NB4 (cell line): ENCODE results near the gene RASSF4.

Experiments
- DNase-seq: peaks from one replicate; pipeline ENCODE4 v3.0.0; 2010; ENCODE audit warnings: low read depth
- H3K4me3 ChIP-seq: one replicate; pipeline ENCODE4 v1.5.1; 2011; ENCODE audit warnings: mild to moderate bottlenecking, low read depth, low read length, moderate library complexity
- MYC ChIP-seq: IDR thresholded peaks from 2 replicates; pipeline ENCODE4 v1.6.1; 2011; ENCODE audit warnings: low read depth, low read length
- POLR2A ChIP-seq: IDR thresholded peaks from 2 replicates; pipeline ENCODE4 v1.6.1; 2011; ENCODE audit warnings: mild to moderate bottlenecking; ENCODE audit not compliant: insufficient read length; ENCODE audit errors: extremely low read depth
- TF ChIP-seq, protein P1 (sequence below): IDR thresholded peaks from 2 replicates; pipeline ENCODE4 v1.6.1; 2011; ENCODE audit warnings: low read depth, low read length
- TF ChIP-seq, protein P2 (sequence below): IDR thresholded peaks from one replicate; pipeline ENCODE4 v1.5.1; 2012; ENCODE audit warnings: low read depth, low read length

The RASSF4 gene

DNA sequence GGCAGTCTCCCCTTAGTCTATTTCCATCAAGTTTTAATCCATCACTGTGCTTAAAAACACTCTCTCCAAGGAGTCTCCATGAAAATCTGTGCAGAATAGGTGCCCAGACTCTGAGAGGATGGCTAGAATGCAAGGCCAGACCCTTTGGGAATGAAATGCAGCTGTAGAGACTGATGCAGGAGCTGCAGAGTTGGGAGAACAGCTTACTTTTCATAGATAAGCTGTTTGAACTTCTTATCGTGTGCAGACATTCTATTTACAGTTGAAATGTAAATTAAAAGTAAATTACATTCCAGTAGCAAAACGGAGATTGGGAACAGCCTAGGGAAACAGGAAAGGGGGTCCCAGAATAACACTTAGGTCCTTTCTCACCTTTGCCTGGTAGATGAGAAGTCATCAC is 56.0 kb downstream of the RASSF4 start:
- no peak overlapping the region for H3K4me3 ChIP-seq
- no peak for DNase-seq
- TF ChIP-seq, protein P1, sequence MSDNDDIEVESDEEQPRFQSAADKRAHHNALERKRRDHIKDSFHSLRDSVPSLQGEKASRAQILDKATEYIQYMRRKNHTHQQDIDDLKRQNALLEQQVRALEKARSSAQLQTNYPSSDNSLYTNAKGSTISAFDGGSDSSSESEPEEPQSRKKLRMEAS: no peak
- TF ChIP-seq, protein P2, sequence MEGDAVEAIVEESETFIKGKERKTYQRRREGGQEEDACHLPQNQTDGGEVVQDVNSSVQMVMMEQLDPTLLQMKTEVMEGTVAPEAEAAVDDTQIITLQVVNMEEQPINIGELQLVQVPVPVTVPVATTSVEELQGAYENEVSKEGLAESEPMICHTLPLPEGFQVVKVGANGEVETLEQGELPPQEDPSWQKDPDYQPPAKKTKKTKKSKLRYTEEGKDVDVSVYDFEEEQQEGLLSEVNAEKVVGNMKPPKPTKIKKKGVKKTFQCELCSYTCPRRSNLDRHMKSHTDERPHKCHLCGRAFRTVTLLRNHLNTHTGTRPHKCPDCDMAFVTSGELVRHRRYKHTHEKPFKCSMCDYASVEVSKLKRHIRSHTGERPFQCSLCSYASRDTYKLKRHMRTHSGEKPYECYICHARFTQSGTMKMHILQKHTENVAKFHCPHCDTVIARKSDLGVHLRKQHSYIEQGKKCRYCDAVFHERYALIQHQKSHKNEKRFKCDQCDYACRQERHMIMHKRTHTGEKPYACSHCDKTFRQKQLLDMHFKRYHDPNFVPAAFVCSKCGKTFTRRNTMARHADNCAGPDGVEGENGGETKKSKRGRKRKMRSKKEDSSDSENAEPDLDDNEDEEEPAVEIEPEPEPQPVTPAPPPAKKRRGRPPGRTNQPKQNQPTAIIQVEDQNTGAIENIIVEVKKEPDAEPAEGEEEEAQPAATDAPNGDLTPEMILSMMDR: no peak
- TF ChIP-seq POLR2A: no peak

DNA sequence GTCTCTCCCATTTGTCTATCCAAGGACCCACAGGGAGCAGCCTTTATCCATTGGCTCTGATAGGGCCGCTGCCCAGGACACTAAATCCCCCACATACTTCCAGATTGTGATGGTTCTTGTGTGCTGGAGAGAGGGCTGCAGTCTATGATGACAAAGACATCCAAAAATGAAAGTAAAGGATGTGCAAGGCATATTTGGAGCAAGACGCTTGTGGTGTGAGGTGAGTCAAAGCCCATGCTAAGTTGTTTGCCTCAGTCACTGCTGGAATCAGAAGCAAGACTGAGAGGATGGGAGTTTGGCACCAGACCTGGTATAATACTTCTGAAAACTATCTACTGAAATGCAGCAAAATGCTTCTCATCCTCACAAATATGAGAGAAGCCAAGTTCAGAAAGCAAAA is 63.8 kb downstream of the RASSF4 start:
- TF ChIP-seq, protein P2: no peak
- TF ChIP-seq, protein P1: no peak
- no peak for TF ChIP-seq POLR2A
- no peak for TF ChIP-seq MYC
- H3K4me3 ChIP-seq: no peak overlapping the region
- DNase-seq: no peak

DNA sequence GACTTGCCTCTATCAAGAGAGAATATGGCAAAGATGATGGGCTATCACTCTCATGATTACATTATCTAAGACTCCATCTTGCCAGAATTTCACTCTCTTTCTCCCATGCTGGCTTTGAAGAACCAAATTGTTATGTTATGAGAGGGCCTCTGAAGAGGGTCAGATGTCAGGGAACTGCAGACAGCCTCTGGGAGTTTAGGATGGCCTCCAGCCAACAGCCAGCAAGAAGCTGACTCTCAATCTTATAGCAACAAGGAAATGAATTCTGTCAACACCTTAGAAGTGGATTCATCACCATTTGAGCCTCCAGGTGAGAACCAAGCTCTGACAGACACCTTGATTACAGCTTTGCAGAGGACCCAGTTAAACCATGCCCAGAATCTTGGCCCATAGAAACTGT is 74.7 kb downstream of the RASSF4 start:
- no peak for DNase-seq
- no peak overlapping the region for H3K4me3 ChIP-seq
- TF ChIP-seq POLR2A (no peak), MYC (no peak)
- TF ChIP-seq, protein P2: no peak
- TF ChIP-seq, protein P1: no peak

DNA sequence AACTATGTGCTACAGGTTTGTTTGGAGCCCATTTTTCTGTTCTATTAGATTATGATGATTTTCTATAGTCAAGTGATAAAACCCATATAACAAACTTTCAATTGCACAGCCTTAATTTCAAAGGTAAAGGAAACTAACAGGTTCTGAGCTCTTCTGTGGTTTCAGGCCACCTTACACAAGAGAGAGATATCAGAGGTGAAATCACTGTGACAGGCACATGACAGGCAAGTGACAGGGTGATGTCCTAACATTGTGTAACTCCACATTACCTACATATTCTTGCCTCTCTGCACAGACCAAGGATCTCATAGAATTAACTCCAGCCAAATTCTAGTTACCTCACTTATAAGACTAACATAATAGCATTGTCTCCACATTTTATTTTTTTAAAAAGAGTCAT is 76.1 kb downstream of the RASSF4 start:
- DNase-seq: no peak
- TF ChIP-seq, protein P1: no peak
- TF ChIP-seq MYC: no peak
- TF ChIP-seq, protein P2: no peak
- TF ChIP-seq POLR2A: no peak
- no peak overlapping the region for H3K4me3 ChIP-seq

DNA sequence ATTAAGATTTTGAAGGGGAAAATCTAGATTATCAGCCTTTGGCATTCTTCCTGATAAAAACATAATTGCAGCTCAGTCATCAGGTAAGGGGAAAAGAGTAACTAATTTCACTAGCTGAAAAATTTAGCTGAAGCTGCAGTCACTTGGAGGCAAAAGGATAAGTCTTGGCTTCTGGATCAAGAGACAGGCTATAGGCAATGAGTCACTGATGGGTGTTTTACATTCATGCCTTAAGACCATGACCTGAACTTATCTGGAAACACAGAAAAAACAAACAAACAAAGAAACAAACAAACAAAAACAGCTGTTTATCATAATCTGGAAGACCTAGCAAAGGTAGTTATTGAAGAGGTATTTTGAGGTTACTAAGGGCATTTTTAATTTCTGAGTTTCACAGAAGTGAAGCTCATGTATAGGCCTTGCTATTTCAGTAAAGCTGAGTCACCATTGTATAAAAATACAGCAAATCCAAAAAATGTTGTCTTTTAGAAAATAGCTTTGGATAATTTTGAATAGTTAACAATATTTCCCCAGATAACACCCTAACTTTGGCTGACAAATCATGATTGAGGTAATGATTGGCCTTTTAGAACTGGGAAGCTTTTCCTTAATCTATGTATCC is 81.4 kb downstream of the RASSF4 start:
- TF ChIP-seq, protein P2: no peak
- TF ChIP-seq POLR2A: no peak
- no peak overlapping the region for H3K4me3 ChIP-seq
- no peak for DNase-seq

DNA sequence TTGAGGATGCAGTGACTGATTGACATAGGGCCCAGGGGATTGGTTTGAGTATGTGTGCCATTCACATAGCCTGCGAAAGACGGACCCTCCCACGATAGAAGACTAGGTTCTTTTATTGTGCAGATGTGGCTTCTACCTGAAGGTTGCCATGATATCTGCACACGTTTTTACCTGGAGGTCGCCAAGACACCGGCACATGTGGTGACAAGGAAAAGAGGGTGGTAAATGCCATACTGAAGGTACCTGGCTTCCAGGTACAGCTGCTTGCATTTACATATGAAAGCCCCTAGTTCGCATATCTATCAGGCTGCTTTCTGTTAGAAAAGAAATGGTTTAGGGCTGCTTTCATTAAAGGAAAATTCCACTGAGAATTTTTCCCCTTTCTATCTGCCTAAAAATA is 84.7 kb downstream of the RASSF4 start:
- TF ChIP-seq, protein P2: no peak
- TF ChIP-seq MYC (no peak), POLR2A (no peak)
- TF ChIP-seq, protein P1: no peak
- H3K4me3 ChIP-seq: no peak overlapping the region

More for the DNA sequence above, 84.7 kb downstream of the RASSF4 start:
- no peak for DNase-seq
